ENCODE measurements around the gene SLC8A2. TPM values are rescaled to one million over a fixed set of nuclear protein-coding genes. Genes with fewer than 3 reads are reported as not detected.
A peak's percentile ranks its signal among the peaks of the same experiment; 100 is the strongest.

Gene SLC8A2
- total RNA-seq, 1 experiment from 2014 or later = 11.3 TPM

- no peak overlapping the region for H3K4me2 ChIP-seq (ENCODE audit: insufficient read depth, insufficient read length, low read length)
- no peaks in the 10 kb centered on the region for H3K9me3 Mint-ChIP-seq
- H3K9me3 ChIP-seq (ENCODE audit: control insufficient read depth, low read depth, low read length) = no peaks in the 10 kb centered on the region
- H4K8ac ChIP-seq (replicated peaks; ENCODE audit: insufficient read length, low read depth, low read length) = no peak overlapping the region
- WGBS (ENCODE audit: extremely low coverage, insufficient read length, low lambda C conversion rate) = no CpG with 5 or more reads among the region's 21 CpGs
- H2AK5ac ChIP-seq (ENCODE audit: insufficient read length, low read length) = no peak overlapping the region
- H3K79me1 ChIP-seq (ENCODE audit: insufficient read depth, low read depth, low read length, poor library complexity, severe bottlenecking) = no peaks in the 10 kb centered on the region
- no peak overlapping the region for H4K91ac ChIP-seq (ENCODE audit: insufficient read length, low read depth, low read length)
- H2BK12ac ChIP-seq (ENCODE audit: insufficient read length, low read depth, low read length) = no peak overlapping the region
- no peak overlapping the region; a peak in 1 of 7 replicates for H3K27ac Mint-ChIP-seq
- peaks cover 10% of the 10 kb centered on the region for H3K23me2 ChIP-seq (ENCODE audit: insufficient read length, low read depth, low read length, poor library complexity, severe bottlenecking)
- H3K27me3 ChIP-seq (ENCODE audit: insufficient read depth, low read length) = peaks cover 7% of the 10 kb centered on the region; the same call in 1 of the 2 replicates
- H3K14ac ChIP-seq (ENCODE audit: insufficient read depth, low read length) = no peak overlapping the region
- no peaks in the 10 kb centered on the region for H4K20me1 ChIP-seq (ENCODE audit: control insufficient read depth, insufficient read depth, insufficient read length)
- no peak overlapping the region for H2BK120ac ChIP-seq (ENCODE audit: low read depth, low read length, poor library complexity, severe bottlenecking)
- no peak overlapping the region for H3K56ac ChIP-seq (ENCODE audit: insufficient read length, low read depth, low read length)
- no peak overlapping the region for H2AFZ ChIP-seq (ENCODE audit: low read length)
- no peak overlapping the region for H2BK15ac ChIP-seq (ENCODE audit: low read depth, low read length)
- peaks cover 13 to 20% (median 15%) of the 10 kb centered on the region in 3 experiments for H3K36me3 Mint-ChIP-seq (ENCODE audit: insufficient read depth in 1 of 3, low read depth in 3 of 3)
- H3T11ph ChIP-seq (ENCODE audit: low read length) = no peak overlapping the region
- H3K4me1 Mint-ChIP-seq = peaks cover 16 to 38% of the 10 kb centered on the region in 2 experiments
- H3K23ac ChIP-seq (ENCODE audit: insufficient read length, low read depth, low read length) = no peak overlapping the region
- peaks cover 5% of the 10 kb centered on the region; the same call in 1 of the 2 replicates for H3K4me1 ChIP-seq (ENCODE audit: insufficient read depth, low read length)
- H3K79me2 ChIP-seq (ENCODE audit: insufficient read depth, low read length) = no peaks in the 10 kb centered on the region
- peak; percentile 54 for TF ChIP-seq CTCF (conservative IDR thresholded peaks at IDR 0.05)
- peak overlapping the region in 1 of 2 experiments; percentile 22; a peak in 1 of 5 replicates for H3K4me3 Mint-ChIP-seq
- no peak overlapping the region for H3K18ac ChIP-seq (ENCODE audit: insufficient read length, low read depth, low read length)
- H2BK20ac ChIP-seq (ENCODE audit: low read depth, low read length, poor library complexity, severe bottlenecking) = no peak overlapping the region
- no peak overlapping the region for H3K9ac ChIP-seq (ENCODE audit: extremely low read depth, insufficient read length, low read length)
- H4K5ac ChIP-seq (ENCODE audit: insufficient read length, low read depth, low read length) = no peak overlapping the region
- H3K27ac ChIP-seq (ENCODE audit: insufficient read length, low read depth, low read length) = no peak overlapping the region
- H3K4ac ChIP-seq (ENCODE audit: low read depth, low read length) = no peak overlapping the region
- peaks cover 23% of the 10 kb centered on the region for H3K27me3 Mint-ChIP-seq (ENCODE audit: low read depth)
- no peak for DNase-seq
- no peak overlapping the region for H2BK5ac ChIP-seq (ENCODE audit: insufficient read length, low read length)
These were observed 57.2 kb downstream of the SLC8A2 start for GRCh38 chr19:47414469-47414868.

Data from H9 (cell line).